Measurements from ENCODE around the gene MPHOSPH8.
"Not testable (repeated sequence)": the region's sequence is repeated elsewhere in the genome, so short reads cannot be mapped to it uniquely, and the experiment has no call there.

Gene MPHOSPH8

DNA sequence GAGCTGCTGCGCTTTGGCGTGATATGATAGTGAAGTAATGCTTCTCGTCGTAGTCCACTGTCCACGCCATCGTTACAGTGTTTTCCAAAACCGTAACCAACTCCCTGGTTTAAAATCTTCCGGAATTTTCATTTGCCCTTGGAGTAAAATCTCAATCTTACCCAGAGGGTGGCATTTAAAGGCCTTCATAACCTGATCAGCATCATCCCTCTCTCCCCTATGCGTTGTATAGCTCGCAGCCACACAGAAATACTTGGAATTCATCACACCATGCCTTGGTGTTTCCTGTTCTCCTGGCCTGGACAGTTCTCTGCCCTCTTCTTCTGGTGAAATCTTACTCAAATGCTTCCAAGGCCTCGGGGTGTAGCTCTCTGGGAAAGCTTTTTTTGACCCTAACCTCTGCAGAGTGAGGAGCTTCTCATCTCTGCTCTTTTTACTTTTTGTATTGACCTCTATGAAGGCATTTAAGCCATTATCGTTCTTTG is 839 bp downstream of the MPHOSPH8 start:
- no peak for DNase-seq (ENCODE audit: low read depth in 3 of 3)

GRCh38 chr13:19635926-19636325 is 2.5 kb downstream of the MPHOSPH8 start:
- DNase-seq (ENCODE audit: low read depth in 3 of 3), result not testable (repeated sequence)

DNA sequence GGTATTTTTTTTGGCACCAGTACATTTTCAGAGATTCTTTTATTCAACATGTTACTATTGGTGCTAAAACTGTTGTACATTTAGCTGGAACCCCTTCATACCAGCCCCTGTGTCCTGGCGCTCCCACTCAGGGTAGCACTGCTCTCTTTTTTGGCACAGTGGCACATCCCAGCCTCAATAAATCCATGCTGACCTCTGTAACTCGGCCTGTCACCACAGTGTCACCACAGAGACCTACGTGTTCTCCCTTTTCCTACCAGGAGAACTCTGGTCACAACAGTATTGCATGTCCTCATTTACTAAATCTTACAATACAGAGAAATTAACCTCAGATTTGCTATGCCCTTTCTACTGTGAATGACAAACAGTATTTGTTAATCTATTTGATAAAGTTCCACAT is 10.2 kb downstream of the MPHOSPH8 start:
- DNase-seq (ENCODE audit: low read depth in 3 of 3), result no peak

DNA sequence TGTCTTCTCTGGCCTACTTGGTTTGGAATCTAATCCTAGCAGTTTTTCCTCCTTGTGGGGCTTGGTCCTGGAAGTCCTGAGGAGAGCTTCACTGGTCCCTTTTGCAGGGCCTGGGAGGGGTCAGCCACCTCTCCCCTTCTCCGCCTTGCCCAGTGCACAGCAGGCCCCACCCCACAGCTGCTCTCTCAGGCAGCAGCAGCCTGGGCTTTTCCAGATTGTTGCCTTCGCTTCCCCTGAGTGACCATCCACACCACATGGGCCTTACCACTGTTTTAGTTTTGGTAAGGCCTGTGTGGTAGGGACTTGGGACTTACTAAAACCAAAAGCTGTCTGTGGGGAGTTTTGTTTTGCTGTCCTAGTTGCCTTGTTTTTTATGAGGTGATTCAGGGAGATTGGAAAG is 11.5 kb downstream of the MPHOSPH8 start:
- no peak for DNase-seq (ENCODE audit: low read depth in 3 of 3)

- no peak for DNase-seq (ENCODE audit: low read depth in 3 of 3)
These were observed 12.6 kb downstream of the MPHOSPH8 start for GRCh38 chr13:19646063-19646462.

GRCh38 chr13:19650742-19651141 is 17.3 kb downstream of the MPHOSPH8 start:
- no peak for DNase-seq (ENCODE audit: low read depth in 3 of 3)

DNA sequence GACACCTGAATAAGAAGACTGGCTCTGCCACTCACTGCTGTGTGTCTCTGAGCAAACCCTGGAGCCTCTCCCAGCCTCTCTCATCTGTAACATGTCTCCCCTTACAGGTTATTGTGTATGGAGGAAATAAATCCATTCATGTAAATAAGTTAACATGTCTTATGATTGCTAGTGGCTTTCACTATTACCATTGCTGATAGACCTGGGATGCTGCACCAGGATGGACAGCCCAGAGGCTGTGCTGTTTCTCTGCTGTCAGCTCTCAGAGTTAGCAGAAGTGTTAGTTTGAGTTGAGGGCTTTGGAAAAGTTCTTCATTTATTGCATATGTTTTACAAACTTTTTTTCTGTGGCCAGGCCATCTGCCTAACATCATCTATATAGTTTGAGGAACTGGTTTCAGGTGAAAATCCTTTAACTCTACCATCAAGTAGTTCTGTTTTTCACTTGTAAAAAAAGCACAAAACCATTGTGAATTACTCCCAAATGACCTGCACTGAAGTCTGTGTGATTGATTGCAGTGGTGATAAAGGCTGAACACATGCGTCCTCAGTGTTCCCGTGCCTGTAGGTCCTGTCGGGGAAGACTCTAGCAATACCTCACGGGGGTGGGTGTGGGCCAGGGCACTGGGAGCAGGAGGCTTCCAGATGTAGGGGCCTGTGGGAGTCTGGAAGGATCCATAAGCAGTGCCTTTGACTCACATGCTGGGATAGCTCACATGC is 24.6 kb downstream of the MPHOSPH8 start:
- no peak for DNase-seq (ENCODE audit: low read depth in 3 of 3)

- DNase-seq (ENCODE audit: low read depth in 3 of 3), result no peak
These were observed 25.4 kb downstream of the MPHOSPH8 start for GRCh38 chr13:19658831-19659230.

DNA sequence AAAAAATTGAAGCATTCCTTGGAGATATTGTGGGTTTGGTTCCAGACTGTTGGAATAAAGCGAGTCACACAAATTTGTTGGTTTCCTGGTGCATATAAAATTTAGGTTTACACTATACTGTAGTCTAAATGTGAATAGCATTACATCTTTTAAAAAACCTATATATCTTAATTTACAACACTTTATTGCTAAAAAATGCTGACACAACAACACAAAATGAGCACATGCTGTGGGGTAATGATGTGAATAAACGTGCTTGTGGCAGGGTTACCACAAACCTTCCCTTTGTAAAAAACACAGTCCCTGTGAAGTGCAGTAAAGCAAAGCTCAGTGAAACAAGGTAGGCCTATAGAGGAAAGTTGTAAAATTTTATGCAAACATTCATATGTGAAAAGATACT is 27.7 kb downstream of the MPHOSPH8 start:
- DNase-seq (ENCODE audit: low read depth in 3 of 3), result no peak

- DNase-seq (ENCODE audit: low read depth in 3 of 3), result no peak
These were observed 28.1 kb downstream of the MPHOSPH8 start for GRCh38 chr13:19661561-19661960.

DNA sequence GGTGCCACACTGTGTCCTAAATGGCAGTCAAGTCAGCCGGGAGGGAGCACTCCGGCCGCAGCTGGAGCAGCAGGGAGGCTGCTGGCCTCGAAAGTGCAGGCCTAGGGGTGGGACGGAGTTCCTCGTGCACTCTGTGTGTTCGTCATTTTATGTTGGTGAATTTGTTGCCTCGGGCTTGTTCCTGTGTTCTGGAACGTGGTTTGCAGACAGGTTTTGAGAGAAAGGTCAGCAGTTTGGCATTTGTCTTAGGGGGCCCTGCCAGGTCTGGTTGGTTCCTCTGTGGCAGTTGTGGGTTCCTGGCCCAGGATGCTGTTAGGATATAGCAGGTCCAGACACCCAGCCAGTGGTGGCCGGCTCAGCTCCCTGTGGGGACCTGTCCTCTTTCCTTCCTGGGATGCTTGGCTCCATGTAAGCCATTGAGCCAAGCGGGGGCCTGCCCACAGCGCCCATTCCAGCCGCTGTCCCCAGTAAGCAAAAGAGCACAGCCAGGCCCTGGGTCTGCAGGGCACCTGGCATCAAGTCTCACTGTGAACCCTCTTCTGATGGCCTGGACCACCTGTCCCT is 30.0 kb downstream of the MPHOSPH8 start:
- DNase-seq (ENCODE audit: low read depth in 3 of 3), result no peak

- no peak for DNase-seq (ENCODE audit: low read depth in 3 of 3)
These were observed 31.2 kb downstream of the MPHOSPH8 start for GRCh38 chr13:19664481-19665230.

DNA sequence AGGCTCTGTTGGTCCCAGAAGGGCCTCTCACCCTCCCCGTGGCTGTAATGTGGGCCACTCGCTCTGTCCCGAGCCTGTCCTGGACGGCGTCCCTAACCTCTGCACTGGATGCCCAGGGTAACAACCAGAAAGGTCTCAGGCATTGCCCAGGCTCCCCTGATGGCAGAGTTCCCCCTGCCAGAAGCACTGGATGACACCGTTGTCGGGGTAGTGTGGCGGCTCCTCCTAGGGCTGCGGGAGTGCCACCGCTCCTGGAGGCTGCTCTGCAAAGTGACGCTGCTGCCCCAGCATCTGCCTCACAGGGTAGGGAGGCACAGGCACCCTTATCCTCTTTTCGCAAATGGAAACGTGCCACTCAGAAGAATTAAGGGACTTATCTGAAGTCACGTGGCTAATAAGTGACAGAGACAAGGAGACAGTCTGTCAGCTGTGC is 32.0 kb downstream of the MPHOSPH8 start:
- DNase-seq (ENCODE audit: low read depth in 3 of 3), result no peak

GRCh38 chr13:19668778-19669177 is 35.3 kb downstream of the MPHOSPH8 start:
- no peak for DNase-seq (ENCODE audit: low read depth in 3 of 3)

- DNase-seq (ENCODE audit: low read depth in 3 of 3), result no peak
These were observed 36.7 kb downstream of the MPHOSPH8 start for GRCh38 chr13:19670147-19670546.

DNA sequence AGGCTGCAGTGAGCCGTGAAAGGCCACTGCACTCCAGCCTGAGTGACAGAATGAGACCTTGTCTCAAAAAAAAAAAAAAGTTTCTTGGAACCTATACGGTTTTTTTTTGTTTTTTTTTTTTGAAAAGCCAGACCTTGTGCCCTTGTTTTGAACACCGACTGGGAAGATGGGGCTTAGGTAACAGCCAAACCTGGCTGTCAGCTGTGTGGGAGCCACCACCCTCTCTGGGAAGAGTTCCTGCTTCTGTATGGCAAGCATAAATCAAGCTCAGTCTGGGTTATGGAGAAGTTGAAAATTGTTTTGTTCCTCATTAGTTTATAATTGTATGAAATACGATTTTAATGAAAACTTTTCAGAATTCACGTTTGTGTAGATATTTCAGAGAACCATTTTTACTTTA is 39.5 kb downstream of the MPHOSPH8 start:
- DNase-seq (ENCODE audit: low read depth in 3 of 3), result no peak

- no peak for DNase-seq (ENCODE audit: low read depth in 3 of 3)
These were observed 40.3 kb downstream of the MPHOSPH8 start for GRCh38 chr13:19673473-19674430.

DNA sequence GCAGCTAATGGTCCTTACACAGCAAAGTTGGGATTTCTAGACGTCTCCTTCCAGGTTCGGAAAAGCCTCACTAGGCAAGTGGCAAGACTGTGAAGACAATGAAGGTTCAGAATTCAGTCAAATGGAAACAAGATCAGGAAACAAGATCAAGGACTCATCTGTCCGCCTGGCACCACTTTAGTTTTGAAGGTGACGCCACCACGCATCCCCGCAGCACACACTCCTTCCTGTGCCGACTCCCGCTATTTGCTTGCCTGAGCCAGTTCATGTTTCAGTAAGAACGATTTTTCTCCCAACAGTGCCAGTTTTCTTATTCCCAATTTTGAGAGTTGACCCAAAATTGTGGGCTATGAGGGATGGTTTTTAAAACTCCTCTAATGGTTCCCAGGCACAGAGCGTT is 41.4 kb downstream of the MPHOSPH8 start:
- DNase-seq (ENCODE audit: low read depth in 3 of 3), result no peak

DNA sequence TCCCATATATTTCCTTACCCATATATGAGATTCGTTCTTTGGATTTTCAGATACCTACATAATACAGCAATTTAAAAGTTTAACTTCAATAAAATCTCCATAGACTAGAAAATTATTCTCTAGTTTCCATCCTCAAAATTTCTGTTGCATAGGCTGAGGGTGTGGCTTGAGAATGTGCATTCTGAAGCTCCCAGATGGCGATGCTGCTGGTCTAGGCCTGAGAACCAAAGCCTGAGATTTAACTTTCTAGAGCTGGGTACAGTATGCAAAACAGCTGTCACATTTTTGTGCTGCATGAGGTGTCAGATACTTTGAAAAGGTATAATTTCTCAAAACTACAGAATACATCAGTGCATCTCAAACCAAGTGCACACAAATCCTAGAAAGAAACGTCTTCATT is 42.7 kb downstream of the MPHOSPH8 start:
- DNase-seq (ENCODE audit: low read depth in 3 of 3), result no peak

- no peak for DNase-seq (ENCODE audit: low read depth in 3 of 3)
These were observed 47.3 kb downstream of the MPHOSPH8 start for GRCh38 chr13:19680751-19681150.

GRCh38 chr13:19681517-19681916 is 48.1 kb downstream of the MPHOSPH8 start:
- DNase-seq (ENCODE audit: low read depth in 3 of 3), result no peak

GRCh38 chr13:19685034-19685433 is 51.6 kb downstream of the MPHOSPH8 start:
- DNase-seq (ENCODE audit: low read depth in 3 of 3), result no peak
